ENCODE data around the gene FREM3. TPM values are rescaled to one million over a fixed set of nuclear protein-coding genes. Genes with fewer than 3 reads are reported as not detected.
"Not testable (repeated sequence)": the region's sequence is repeated elsewhere in the genome, so short reads cannot be mapped to it uniquely, and the experiment has no call there.

FREM3 gene
- total RNA-seq (ENCODE audit: unreplicated experiment): 0.56 TPM
- long read RNA-seq: 0 reads

DNA sequence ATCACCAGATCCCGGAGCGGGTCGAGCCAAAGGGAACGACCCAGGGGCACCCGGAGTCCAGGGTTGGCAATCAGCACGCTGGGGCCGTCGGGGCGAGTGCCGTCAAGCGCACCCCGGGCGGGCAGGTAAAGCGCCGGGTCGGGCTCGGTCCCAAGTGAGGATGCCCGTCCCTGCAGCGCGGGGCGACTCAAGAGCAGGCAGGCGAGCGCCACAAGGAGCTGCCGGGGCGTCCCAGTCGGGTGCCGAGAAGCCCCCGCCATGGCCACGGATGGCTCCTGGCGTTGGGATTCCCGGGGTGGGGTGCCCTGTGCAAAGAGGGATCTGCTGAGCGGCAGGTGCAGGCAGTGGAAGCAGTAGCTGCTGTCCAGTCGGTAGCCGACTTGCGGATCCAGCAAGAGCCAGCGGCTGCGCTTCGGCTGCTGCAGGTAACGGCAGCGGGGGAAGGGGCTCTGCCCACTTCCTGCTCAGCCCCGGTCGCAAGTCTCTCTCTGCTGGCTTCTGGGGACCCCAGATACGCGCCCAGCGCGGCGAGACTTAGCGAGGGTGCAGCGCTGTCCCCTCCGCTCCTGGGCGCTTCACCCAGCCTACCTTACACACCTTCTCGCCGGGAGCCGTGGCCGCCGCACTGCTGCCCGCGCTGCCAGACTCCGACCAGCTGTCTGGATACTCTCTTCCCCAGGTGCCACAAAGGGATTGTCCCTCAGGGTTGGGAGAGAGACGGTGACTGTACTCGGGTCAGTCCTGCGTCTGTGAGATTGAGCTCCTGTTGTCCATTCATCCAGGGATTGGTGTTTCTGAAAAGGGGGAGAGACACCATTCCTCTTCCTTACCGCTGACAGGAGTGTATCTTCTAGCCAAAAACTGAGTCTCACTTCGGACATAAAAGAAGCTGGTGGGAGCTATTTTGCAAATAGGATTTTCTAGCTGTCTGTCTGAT lies at the start of gene FREM3:
FREM3 (minus strand) TSS at position 260 of the 937 bp plus-strand sequence; CDS start at position 260, 0 bp downstream.
- Mint-ChIP-seq H3K36me3 (ENCODE audit: low read depth, unreplicated experiment) (peaks cover 5% of the 10 kb centered on the region), H3K27ac (ENCODE audit: unreplicated experiment) (peak within 1 kb of the TSS; percentile 42), H3K27me3 (ENCODE audit: unreplicated experiment) (peaks cover 21% of the 10 kb centered on the region), H3K9me3 (ENCODE audit: unreplicated experiment) (no peaks in the 10 kb centered on the region), H3K4me3 (ENCODE audit: unreplicated experiment) (peak within 1 kb of the TSS; percentile 86), H3K4me1 (ENCODE audit: unreplicated experiment) (peaks cover 8% of the 10 kb centered on the region)
- TF ChIP-seq, protein P1, sequence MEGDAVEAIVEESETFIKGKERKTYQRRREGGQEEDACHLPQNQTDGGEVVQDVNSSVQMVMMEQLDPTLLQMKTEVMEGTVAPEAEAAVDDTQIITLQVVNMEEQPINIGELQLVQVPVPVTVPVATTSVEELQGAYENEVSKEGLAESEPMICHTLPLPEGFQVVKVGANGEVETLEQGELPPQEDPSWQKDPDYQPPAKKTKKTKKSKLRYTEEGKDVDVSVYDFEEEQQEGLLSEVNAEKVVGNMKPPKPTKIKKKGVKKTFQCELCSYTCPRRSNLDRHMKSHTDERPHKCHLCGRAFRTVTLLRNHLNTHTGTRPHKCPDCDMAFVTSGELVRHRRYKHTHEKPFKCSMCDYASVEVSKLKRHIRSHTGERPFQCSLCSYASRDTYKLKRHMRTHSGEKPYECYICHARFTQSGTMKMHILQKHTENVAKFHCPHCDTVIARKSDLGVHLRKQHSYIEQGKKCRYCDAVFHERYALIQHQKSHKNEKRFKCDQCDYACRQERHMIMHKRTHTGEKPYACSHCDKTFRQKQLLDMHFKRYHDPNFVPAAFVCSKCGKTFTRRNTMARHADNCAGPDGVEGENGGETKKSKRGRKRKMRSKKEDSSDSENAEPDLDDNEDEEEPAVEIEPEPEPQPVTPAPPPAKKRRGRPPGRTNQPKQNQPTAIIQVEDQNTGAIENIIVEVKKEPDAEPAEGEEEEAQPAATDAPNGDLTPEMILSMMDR (IDR thresholded peaks at IDR 0.05; ENCODE audit: unreplicated experiment): no peak
- DNase-seq (ENCODE audit: low spot score): peak; percentile 22

DNA sequence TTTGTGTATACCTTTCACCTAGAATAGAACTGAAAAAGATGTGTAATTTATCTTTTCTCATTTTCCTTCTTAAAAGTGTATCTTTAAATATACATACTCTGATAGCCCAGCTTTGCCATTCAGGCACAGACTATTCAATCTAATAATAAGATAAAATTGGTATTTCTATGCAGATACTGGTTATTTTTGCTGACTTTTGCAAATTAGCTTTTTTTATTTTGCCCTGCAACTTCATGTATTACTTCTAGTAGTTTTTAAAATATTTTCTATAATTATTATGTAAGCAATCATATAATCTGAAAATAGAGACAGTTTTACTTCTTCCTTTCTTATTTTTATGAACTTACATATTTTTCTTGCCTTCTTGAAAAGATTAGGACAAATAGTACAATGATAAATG lies 45.4 kb upstream of the FREM3 start:
- DNase-seq (ENCODE audit: low spot score): no peak
- Mint-ChIP-seq H3K36me3 (ENCODE audit: low read depth, unreplicated experiment) (no peaks in the 10 kb centered on the region), H3K4me3 (ENCODE audit: unreplicated experiment) (no peak overlapping the region), H3K27ac (ENCODE audit: unreplicated experiment) (no peak overlapping the region), H3K27me3 (ENCODE audit: unreplicated experiment) (peaks cover 2% of the 10 kb centered on the region), H3K9me3 (ENCODE audit: unreplicated experiment) (no peaks in the 10 kb centered on the region), H3K4me1 (ENCODE audit: unreplicated experiment) (peaks cover 11% of the 10 kb centered on the region)
- TF ChIP-seq, protein P1 (IDR thresholded peaks at IDR 0.05; ENCODE audit: unreplicated experiment): no peak

GRCh38 chr4:143743591-143743990 lies 43.1 kb upstream of the FREM3 start:
- peaks cover 2% of the 10 kb centered on the region for H3K27me3 Mint-ChIP-seq (ENCODE audit: unreplicated experiment)
- peaks cover 11% of the 10 kb centered on the region for H3K4me1 Mint-ChIP-seq (ENCODE audit: unreplicated experiment)
- H3K36me3 Mint-ChIP-seq (ENCODE audit: low read depth, unreplicated experiment): no peaks in the 10 kb centered on the region
- H3K9me3 Mint-ChIP-seq (ENCODE audit: unreplicated experiment): no peaks in the 10 kb centered on the region
- no peak overlapping the region for H3K4me3 Mint-ChIP-seq (ENCODE audit: unreplicated experiment)
- no peak for DNase-seq (ENCODE audit: low spot score)
- TF ChIP-seq, protein P1 (IDR thresholded peaks at IDR 0.05; ENCODE audit: unreplicated experiment): no peak
- H3K27ac Mint-ChIP-seq (ENCODE audit: unreplicated experiment): no peak overlapping the region

- Mint-ChIP-seq H3K9me3 (ENCODE audit: unreplicated experiment) (no peaks in the 10 kb centered on the region), H3K4me3 (ENCODE audit: unreplicated experiment) (no peak overlapping the region), H3K36me3 (ENCODE audit: low read depth, unreplicated experiment) (no peaks in the 10 kb centered on the region), H3K4me1 (ENCODE audit: unreplicated experiment) (peaks cover 11% of the 10 kb centered on the region), H3K27me3 (ENCODE audit: unreplicated experiment) (peaks cover 2% of the 10 kb centered on the region), H3K27ac (ENCODE audit: unreplicated experiment) (no peak overlapping the region)
- TF ChIP-seq, protein P1 (IDR thresholded peaks at IDR 0.05; ENCODE audit: unreplicated experiment): no peak
- no peak for DNase-seq (ENCODE audit: low spot score)
Measured at GRCh38 chr4:143742834-143743233, 42.4 kb upstream of the FREM3 start.

DNA sequence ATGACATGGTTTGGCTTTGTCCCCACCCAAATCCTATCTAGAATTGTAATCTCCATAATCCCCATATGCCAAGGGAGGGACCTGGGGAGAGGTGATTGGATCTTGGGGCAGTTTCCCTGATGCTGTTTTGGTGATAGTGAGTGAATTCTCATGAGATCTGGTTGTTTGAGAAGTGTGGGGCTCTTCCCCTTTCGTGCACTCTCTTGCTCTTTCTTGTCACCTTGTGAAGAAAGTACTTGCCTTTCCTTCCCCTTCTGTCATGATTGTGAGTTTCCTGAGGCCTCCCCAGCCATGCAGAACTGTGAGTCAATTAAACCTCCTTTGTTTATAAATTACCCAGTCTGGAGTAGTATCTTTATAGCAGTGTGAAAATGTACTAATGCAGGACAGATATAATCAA lies 36.4 kb upstream of the FREM3 start:
- no peak for DNase-seq (ENCODE audit: low spot score)
- TF ChIP-seq, protein P1 (IDR thresholded peaks at IDR 0.05; ENCODE audit: unreplicated experiment): no peak
- peaks cover 1% of the 10 kb centered on the region for H3K27me3 Mint-ChIP-seq (ENCODE audit: unreplicated experiment)
- no peak overlapping the region for H3K27ac Mint-ChIP-seq (ENCODE audit: unreplicated experiment)
- no peaks in the 10 kb centered on the region for H3K4me1 Mint-ChIP-seq (ENCODE audit: unreplicated experiment)
- H3K36me3 Mint-ChIP-seq (ENCODE audit: low read depth, unreplicated experiment): no peaks in the 10 kb centered on the region
- no peak overlapping the region for H3K4me3 Mint-ChIP-seq (ENCODE audit: unreplicated experiment)
- no peaks in the 10 kb centered on the region for H3K9me3 Mint-ChIP-seq (ENCODE audit: unreplicated experiment)

- H3K4me3 Mint-ChIP-seq (ENCODE audit: unreplicated experiment); H3K4me1 Mint-ChIP-seq (ENCODE audit: unreplicated experiment); H3K27me3 Mint-ChIP-seq (ENCODE audit: unreplicated experiment); H3K9me3 Mint-ChIP-seq (ENCODE audit: unreplicated experiment); H3K36me3 Mint-ChIP-seq (ENCODE audit: low read depth, unreplicated experiment); DNase-seq (ENCODE audit: low spot score); H3K27ac Mint-ChIP-seq (ENCODE audit: unreplicated experiment): not testable (repeated sequence)
Measured at GRCh38 chr4:143736061-143736460, 35.6 kb upstream of the FREM3 start.
